ENCODE results near the gene FHAD1.

FHAD1 gene

GRCh38 chr1:15311880-15312279, 64.9 kb downstream of the FHAD1 start:
- Histone ChIP-seq H3K9ac (ENCODE audit: low read depth, low read length, poor library complexity) (no peak overlapping the region), H4K91ac (ENCODE audit: low read depth, low read length, poor library complexity) (no peak overlapping the region), H3K79me1 (ENCODE audit: low read depth, low read length) (no peaks in the 10 kb centered on the region), H2AFZ (ENCODE audit: low read length) (no peak overlapping the region), H2BK15ac (ENCODE audit: low read length) (no peak overlapping the region), H3K18ac (ENCODE audit: low read length) (no peak overlapping the region), H3K27ac (replicated peaks; ENCODE audit: low read length) (no peak overlapping the region), H2BK120ac (ENCODE audit: low read depth, low read length) (no peak overlapping the region), H4K8ac (ENCODE audit: low read depth, low read length) (no peak overlapping the region), H3K14ac (ENCODE audit: low read length) (no peak overlapping the region), H3K4me3 (ENCODE audit: low read length in 2 of 2) (no peak overlapping the region), H3K4ac (ENCODE audit: low read length) (no peak overlapping the region), H3K4me1 (ENCODE audit: control insufficient read depth in 2 of 2, insufficient read depth in 1 of 2, low read depth in 1 of 2, low read length in 2 of 2) (peaks cover 0 to 12% of the 10 kb centered on the region in 2 donors), H3K23ac (ENCODE audit: low read depth, low read length, poor library complexity) (no peak overlapping the region), H2BK12ac (ENCODE audit: low read length) (no peak overlapping the region), H2AK5ac (ENCODE audit: low read depth, low read length) (no peak overlapping the region), H3K36me3 (replicated peaks in 1 of 2; ENCODE audit: control insufficient read depth in 2 of 2, insufficient read depth in 2 of 2, low read length in 2 of 2) (no peaks in the 10 kb centered on the region), H3K4me2 (ENCODE audit: insufficient read depth, low read length, poor library complexity, severe bottlenecking) (no peak overlapping the region), H2BK5ac (ENCODE audit: low read length) (no peak overlapping the region), H3K27me3 (ENCODE audit: control insufficient read depth in 3 of 3, insufficient read depth in 3 of 3, low read depth in 1 of 3, low read length in 3 of 3) (peaks cover 0 to 6% (median 0%) of the 10 kb centered on the region in 3 experiments), H3K9me3 (replicated peaks in 1 of 2; ENCODE audit: control insufficient read depth in 2 of 2, insufficient read depth in 1 of 2, low read depth in 1 of 2, low read length in 2 of 2) (no peaks in the 10 kb centered on the region)
- no peak for DNase-seq (ENCODE audit: low spot score)
- no CpG with 5 or more reads among the region's 7 CpGs for WGBS, 2 donors (ENCODE audit: extremely low coverage in 2 of 2, insufficient read length in 2 of 2, insufficient replicate concordance in 1 of 2)

- peaks cover 0 to 6% (median 0%) of the 10 kb centered on the region in 3 experiments for H3K27me3 ChIP-seq (ENCODE audit: control insufficient read depth in 3 of 3, insufficient read depth in 3 of 3, low read depth in 1 of 3, low read length in 3 of 3)
- peaks cover 0 to 12% of the 10 kb centered on the region in 2 donors for H3K4me1 ChIP-seq (ENCODE audit: control insufficient read depth in 2 of 2, insufficient read depth in 1 of 2, low read depth in 1 of 2, low read length in 2 of 2)
- no peak overlapping the region for H4K8ac ChIP-seq (ENCODE audit: low read depth, low read length)
- peak overlapping the region; percentile 39 for H3K18ac ChIP-seq (ENCODE audit: low read length)
- no CpG with 5 or more reads among the region's 16 CpGs for WGBS, 2 donors (ENCODE audit: extremely low coverage in 2 of 2, insufficient read length in 2 of 2, insufficient replicate concordance in 1 of 2)
- no peak overlapping the region for H2AK5ac ChIP-seq (ENCODE audit: low read depth, low read length)
- H3K14ac ChIP-seq (ENCODE audit: low read length), result peak overlapping the region; percentile 5
- no peak overlapping the region for H4K91ac ChIP-seq (ENCODE audit: low read depth, low read length, poor library complexity)
- peak overlapping the region; percentile 1 for H2AFZ ChIP-seq (ENCODE audit: low read length)
- H3K27ac ChIP-seq (replicated peaks; ENCODE audit: low read length), result no peak overlapping the region
- no peak overlapping the region for H3K4me3 ChIP-seq (ENCODE audit: low read length in 2 of 2)
- DNase-seq (ENCODE audit: low spot score), result no peak
- no peak overlapping the region for H3K23ac ChIP-seq (ENCODE audit: low read depth, low read length, poor library complexity)
- H3K9me3 ChIP-seq (replicated peaks in 1 of 2; ENCODE audit: control insufficient read depth in 2 of 2, insufficient read depth in 1 of 2, low read depth in 1 of 2, low read length in 2 of 2), result no peaks in the 10 kb centered on the region
- no peak overlapping the region for H3K9ac ChIP-seq (ENCODE audit: low read depth, low read length, poor library complexity)
- H2BK15ac ChIP-seq (ENCODE audit: low read length), result no peak overlapping the region
- no peak overlapping the region for H2BK12ac ChIP-seq (ENCODE audit: low read length)
- no peaks in the 10 kb centered on the region for H3K36me3 ChIP-seq (replicated peaks in 1 of 2; ENCODE audit: control insufficient read depth in 2 of 2, insufficient read depth in 2 of 2, low read length in 2 of 2)
- H3K4ac ChIP-seq (ENCODE audit: low read length), result no peak overlapping the region
- H3K79me1 ChIP-seq (ENCODE audit: low read depth, low read length), result no peaks in the 10 kb centered on the region
- H3K4me2 ChIP-seq (ENCODE audit: insufficient read depth, low read length, poor library complexity, severe bottlenecking), result no peak overlapping the region
- no peak overlapping the region for H2BK120ac ChIP-seq (ENCODE audit: low read depth, low read length)
- no peak overlapping the region for H2BK5ac ChIP-seq (ENCODE audit: low read length)
These were observed 65.8 kb downstream of the FHAD1 start for GRCh38 chr1:15312626-15313411.

- Histone ChIP-seq H4K8ac (ENCODE audit: low read depth, low read length) (peak overlapping the region; percentile 45), H3K9me3 (replicated peaks in 1 of 2; ENCODE audit: control insufficient read depth in 2 of 2, insufficient read depth in 1 of 2, low read depth in 1 of 2, low read length in 2 of 2) (no peaks in the 10 kb centered on the region), H3K18ac (ENCODE audit: low read length) (no peak overlapping the region), H2BK15ac (ENCODE audit: low read length) (peak overlapping the region; percentile 31), H3K36me3 (replicated peaks in 1 of 2; ENCODE audit: control insufficient read depth in 2 of 2, insufficient read depth in 2 of 2, low read length in 2 of 2) (no peaks in the 10 kb centered on the region), H3K9ac (ENCODE audit: low read depth, low read length, poor library complexity) (peak overlapping the region; percentile 33), H2AFZ (ENCODE audit: low read length) (no peak overlapping the region), H3K4me3 (ENCODE audit: low read length in 2 of 2) (peak overlapping the region in 1 of 2 donors; percentile 22), H3K4me1 (ENCODE audit: control insufficient read depth in 2 of 2, insufficient read depth in 1 of 2, low read depth in 1 of 2, low read length in 2 of 2) (peaks cover 0 to 12% of the 10 kb centered on the region in 2 donors), H2BK120ac (ENCODE audit: low read depth, low read length) (no peak overlapping the region), H2BK12ac (ENCODE audit: low read length) (no peak overlapping the region), H3K14ac (ENCODE audit: low read length) (no peak overlapping the region), H3K27me3 (ENCODE audit: control insufficient read depth in 3 of 3, insufficient read depth in 3 of 3, low read depth in 1 of 3, low read length in 3 of 3) (peaks cover 0 to 3% (median 0%) of the 10 kb centered on the region in 3 experiments), H3K79me1 (ENCODE audit: low read depth, low read length) (no peaks in the 10 kb centered on the region), H3K23ac (ENCODE audit: low read depth, low read length, poor library complexity) (peak overlapping the region; percentile 34), H3K27ac (replicated peaks; ENCODE audit: low read length) (no peak overlapping the region), H2BK5ac (ENCODE audit: low read length) (no peak overlapping the region), H3K4ac (ENCODE audit: low read length) (no peak overlapping the region), H4K91ac (ENCODE audit: low read depth, low read length, poor library complexity) (no peak overlapping the region), H2AK5ac (ENCODE audit: low read depth, low read length) (peak overlapping the region; percentile 20), H3K4me2 (ENCODE audit: insufficient read depth, low read length, poor library complexity, severe bottlenecking) (no peak overlapping the region)
- 100% methylated on average over 2 of the region's 26 CpGs; no CpG with 5 or more reads in 1 of the 2 donors for WGBS, 2 donors (ENCODE audit: extremely low coverage in 2 of 2, insufficient read length in 2 of 2, insufficient replicate concordance in 1 of 2)
- no peak for DNase-seq (ENCODE audit: low spot score)
These were observed 67.6 kb downstream of the FHAD1 start for GRCh38 chr1:15314328-15315281.

- Histone ChIP-seq H2AK5ac (ENCODE audit: low read depth, low read length) (no peak overlapping the region), H4K8ac (ENCODE audit: low read depth, low read length) (no peak overlapping the region), H4K91ac (ENCODE audit: low read depth, low read length, poor library complexity) (no peak overlapping the region), H3K79me1 (ENCODE audit: low read depth, low read length) (no peaks in the 10 kb centered on the region), H2BK120ac (ENCODE audit: low read depth, low read length) (no peak overlapping the region), H2BK5ac (ENCODE audit: low read length) (no peak overlapping the region), H3K4ac (ENCODE audit: low read length) (no peak overlapping the region), H3K9me3 (replicated peaks in 1 of 2; ENCODE audit: control insufficient read depth in 2 of 2, insufficient read depth in 1 of 2, low read depth in 1 of 2, low read length in 2 of 2) (no peaks in the 10 kb centered on the region), H3K18ac (ENCODE audit: low read length) (no peak overlapping the region), H2BK12ac (ENCODE audit: low read length) (no peak overlapping the region), H3K36me3 (replicated peaks in 1 of 2; ENCODE audit: control insufficient read depth in 2 of 2, insufficient read depth in 2 of 2, low read length in 2 of 2) (no peaks in the 10 kb centered on the region), H2BK15ac (ENCODE audit: low read length) (no peak overlapping the region), H3K9ac (ENCODE audit: low read depth, low read length, poor library complexity) (no peak overlapping the region), H3K14ac (ENCODE audit: low read length) (no peak overlapping the region), H3K23ac (ENCODE audit: low read depth, low read length, poor library complexity) (no peak overlapping the region), H3K4me1 (ENCODE audit: control insufficient read depth in 2 of 2, insufficient read depth in 1 of 2, low read depth in 1 of 2, low read length in 2 of 2) (peaks cover 0 to 7% of the 10 kb centered on the region in 2 donors), H2AFZ (ENCODE audit: low read length) (no peak overlapping the region), H3K27ac (replicated peaks; ENCODE audit: low read length) (no peak overlapping the region), H3K27me3 (ENCODE audit: control insufficient read depth in 3 of 3, insufficient read depth in 3 of 3, low read depth in 1 of 3, low read length in 3 of 3) (peaks cover 0 to 3% (median 0%) of the 10 kb centered on the region in 3 experiments), H3K4me2 (ENCODE audit: insufficient read depth, low read length, poor library complexity, severe bottlenecking) (no peak overlapping the region), H3K4me3 (ENCODE audit: low read length in 2 of 2) (no peak overlapping the region)
- DNase-seq (ENCODE audit: low spot score), result no peak
- WGBS, 2 donors (ENCODE audit: extremely low coverage in 2 of 2, insufficient read length in 2 of 2, insufficient replicate concordance in 1 of 2), result no CpG with 5 or more reads among the region's 7 CpGs
These were observed 68.8 kb downstream of the FHAD1 start for GRCh38 chr1:15315815-15316214.
